ENCODE results near the gene SEL1L3.

The SEL1L3 gene

GRCh38 chr4:25865586-25865985 lies 2.8 kb upstream of the SEL1L3 start:
- WGBS (ENCODE audit: insufficient coverage, insufficient read length), result no CpG with 5 or more reads among the region's 4 CpGs
- no peaks in the 10 kb centered on the region for H3K9me3 ChIP-seq (ENCODE audit: control insufficient read depth, insufficient read depth, low read length)
- no peak for DNase-seq (ENCODE audit: low read depth, low spot score)
- no peak overlapping the region for H3K4me3 ChIP-seq (ENCODE audit: low read length)
- peaks cover 5% of the 10 kb centered on the region; the same call in 1 of the 2 replicates for H3K4me1 ChIP-seq (ENCODE audit: control insufficient read depth, insufficient read depth, low read length)
- no peaks in the 10 kb centered on the region for H3K36me3 ChIP-seq (ENCODE audit: control insufficient read depth, insufficient read depth, low read length)
- H3K27me3 ChIP-seq (ENCODE audit: control insufficient read depth, insufficient read depth, low read length), result no peaks in the 10 kb centered on the region
- H3K27ac ChIP-seq (ENCODE audit: low read length), result no peak overlapping the region

GRCh38 chr4:25863831-25864418 lies 1.1 kb upstream of the SEL1L3 start:
- no peak for DNase-seq (ENCODE audit: low read depth, low spot score)
- peaks cover 7% of the 10 kb centered on the region; the same call in 1 of the 2 replicates for H3K4me1 ChIP-seq (ENCODE audit: control insufficient read depth, insufficient read depth, low read length)
- no peaks in the 10 kb centered on the region for H3K9me3 ChIP-seq (ENCODE audit: control insufficient read depth, insufficient read depth, low read length)
- H3K27ac ChIP-seq (ENCODE audit: low read length), result no peak overlapping the region
- no CpG with 5 or more reads among the region's 29 CpGs for WGBS (ENCODE audit: insufficient coverage, insufficient read length)
- no peaks in the 10 kb centered on the region for H3K36me3 ChIP-seq (ENCODE audit: control insufficient read depth, insufficient read depth, low read length)
- H3K4me3 ChIP-seq (ENCODE audit: low read length), result peak overlapping the region; percentile 48; the same call in 1 of the 2 replicates
- no peaks in the 10 kb centered on the region for H3K27me3 ChIP-seq (ENCODE audit: control insufficient read depth, insufficient read depth, low read length)

GRCh38 chr4:25863347-25863784 lies 578 bp upstream of the SEL1L3 start:
- H3K36me3 ChIP-seq (ENCODE audit: control insufficient read depth, insufficient read depth, low read length), result no peaks in the 10 kb centered on the region
- peaks cover 7% of the 10 kb centered on the region; the same call in 1 of the 2 replicates for H3K4me1 ChIP-seq (ENCODE audit: control insufficient read depth, insufficient read depth, low read length)
- WGBS (ENCODE audit: insufficient coverage, insufficient read length), result no CpG with 5 or more reads among the region's 26 CpGs
- H3K4me3 ChIP-seq (ENCODE audit: low read length), result peak overlapping the region; percentile 48; the same call in 1 of the 2 replicates
- H3K27me3 ChIP-seq (ENCODE audit: control insufficient read depth, insufficient read depth, low read length), result no peaks in the 10 kb centered on the region
- DNase-seq (ENCODE audit: low read depth, low spot score), result no peak
- H3K9me3 ChIP-seq (ENCODE audit: control insufficient read depth, insufficient read depth, low read length), result no peaks in the 10 kb centered on the region
- H3K27ac ChIP-seq (ENCODE audit: low read length), result no peak overlapping the region

GRCh38 chr4:25861951-25862410 lies 807 bp downstream of the SEL1L3 start:
- Histone ChIP-seq H3K27ac (ENCODE audit: low read length) (no peak overlapping the region), H3K9me3 (ENCODE audit: control insufficient read depth, insufficient read depth, low read length) (no peaks in the 10 kb centered on the region), H3K36me3 (ENCODE audit: control insufficient read depth, insufficient read depth, low read length) (no peaks in the 10 kb centered on the region), H3K4me3 (ENCODE audit: low read length) (peak overlapping the region; percentile 48), H3K4me1 (ENCODE audit: control insufficient read depth, insufficient read depth, low read length) (peaks cover 7% of the 10 kb centered on the region; the same call in 1 of the 2 replicates), H3K27me3 (ENCODE audit: control insufficient read depth, insufficient read depth, low read length) (no peaks in the 10 kb centered on the region)
- WGBS (ENCODE audit: insufficient coverage, insufficient read length), result no CpG with 5 or more reads among the region's 32 CpGs
- DNase-seq (ENCODE audit: low read depth, low spot score), result no peak

- no peak overlapping the region for H3K27ac ChIP-seq (ENCODE audit: low read length)
- H3K36me3 ChIP-seq (ENCODE audit: control insufficient read depth, insufficient read depth, low read length), result no peaks in the 10 kb centered on the region
- no peak for DNase-seq (ENCODE audit: low read depth, low spot score)
- H3K27me3 ChIP-seq (ENCODE audit: control insufficient read depth, insufficient read depth, low read length), result no peaks in the 10 kb centered on the region
- WGBS (ENCODE audit: insufficient coverage, insufficient read length), result no CpG with 5 or more reads among the region's 5 CpGs
- no peaks in the 10 kb centered on the region for H3K9me3 ChIP-seq (ENCODE audit: control insufficient read depth, insufficient read depth, low read length)
- H3K4me1 ChIP-seq (ENCODE audit: control insufficient read depth, insufficient read depth, low read length), result peaks cover 7% of the 10 kb centered on the region; the same call in 1 of the 2 replicates
- peak overlapping the region; percentile 48; the same call in 1 of the 2 replicates for H3K4me3 ChIP-seq (ENCODE audit: low read length)
These were observed 1.4 kb downstream of the SEL1L3 start for GRCh38 chr4:25861280-25861950.

- H3K36me3 ChIP-seq (ENCODE audit: control insufficient read depth, insufficient read depth, low read length), result no peaks in the 10 kb centered on the region
- H3K27ac ChIP-seq (ENCODE audit: low read length), result no peak overlapping the region
- no peaks in the 10 kb centered on the region for H3K9me3 ChIP-seq (ENCODE audit: control insufficient read depth, insufficient read depth, low read length)
- no peaks in the 10 kb centered on the region for H3K27me3 ChIP-seq (ENCODE audit: control insufficient read depth, insufficient read depth, low read length)
- H3K4me3 ChIP-seq (ENCODE audit: low read length), result no peak overlapping the region
- peaks cover 7% of the 10 kb centered on the region; the same call in 1 of the 2 replicates for H3K4me1 ChIP-seq (ENCODE audit: control insufficient read depth, insufficient read depth, low read length)
- no CpG with 5 or more reads among the region's 7 CpGs for WGBS (ENCODE audit: insufficient coverage, insufficient read length)
- DNase-seq (ENCODE audit: low read depth, low spot score), result no peak
These were observed 2.1 kb downstream of the SEL1L3 start for GRCh38 chr4:25860586-25861279.

- no peak for DNase-seq (ENCODE audit: low read depth, low spot score)
- H3K4me1 ChIP-seq (ENCODE audit: control insufficient read depth, insufficient read depth, low read length), result peaks cover 1% of the 10 kb centered on the region; the same call in 1 of the 2 replicates
- WGBS (ENCODE audit: insufficient coverage, insufficient read length), result 100% methylated on average over 1 of the region's 6 CpGs
- H3K36me3 ChIP-seq (ENCODE audit: control insufficient read depth, insufficient read depth, low read length), result no peaks in the 10 kb centered on the region
- no peaks in the 10 kb centered on the region for H3K9me3 ChIP-seq (ENCODE audit: control insufficient read depth, insufficient read depth, low read length)
- H3K27me3 ChIP-seq (ENCODE audit: control insufficient read depth, insufficient read depth, low read length), result no peaks in the 10 kb centered on the region
- no peak overlapping the region for H3K27ac ChIP-seq (ENCODE audit: low read length)
- H3K4me3 ChIP-seq (ENCODE audit: low read length), result no peak overlapping the region
These were observed 3.2 kb downstream of the SEL1L3 start for GRCh38 chr4:25859429-25860148.

- Histone ChIP-seq H3K27ac (ENCODE audit: low read length) (no peak overlapping the region), H3K36me3 (ENCODE audit: control insufficient read depth, insufficient read depth, low read length) (no peaks in the 10 kb centered on the region), H3K4me3 (ENCODE audit: low read length) (no peak overlapping the region), H3K4me1 (ENCODE audit: control insufficient read depth, insufficient read depth, low read length) (0 out of 2 replicates have a peak, but pooled peaks cover 1% of the 10 kb centered on the region), H3K27me3 (ENCODE audit: control insufficient read depth, insufficient read depth, low read length) (no peaks in the 10 kb centered on the region), H3K9me3 (ENCODE audit: control insufficient read depth, insufficient read depth, low read length) (no peaks in the 10 kb centered on the region)
- no CpG with 5 or more reads among the region's 8 CpGs for WGBS (ENCODE audit: insufficient coverage, insufficient read length)
- DNase-seq (ENCODE audit: low read depth, low spot score), result no peak
These were observed 4.9 kb downstream of the SEL1L3 start for GRCh38 chr4:25857851-25858400.

GRCh38 chr4:25857403-25857802 lies 5.4 kb downstream of the SEL1L3 start:
- H3K27ac ChIP-seq (ENCODE audit: low read length), result no peak overlapping the region
- WGBS (ENCODE audit: insufficient coverage, insufficient read length), result no CpG with 5 or more reads among the region's 2 CpGs

More at GRCh38 chr4:25857403-25857802, 5.4 kb downstream of the SEL1L3 start:
- Histone ChIP-seq H3K4me3 (ENCODE audit: low read length) (no peak overlapping the region), H3K27me3 (ENCODE audit: control insufficient read depth, insufficient read depth, low read length) (no peaks in the 10 kb centered on the region), H3K4me1 (ENCODE audit: control insufficient read depth, insufficient read depth, low read length) (0 out of 2 replicates have a peak, but pooled peaks cover 1% of the 10 kb centered on the region), H3K9me3 (ENCODE audit: control insufficient read depth, insufficient read depth, low read length) (no peaks in the 10 kb centered on the region), H3K36me3 (ENCODE audit: control insufficient read depth, insufficient read depth, low read length) (no peaks in the 10 kb centered on the region)
- no peak for DNase-seq (ENCODE audit: low read depth, low spot score)
